ENCODE results near the gene KRTAP5-5.
"Not testable (repeated sequence)": the region's sequence is repeated elsewhere in the genome, so short reads cannot be mapped to it uniquely, and the experiment has no call there.

GRCh38 chr11:1661454-1662269, 32.1 kb downstream of the KRTAP5-5 start:
- not testable (repeated sequence) for TF ChIP-seq POLR2AphosphoS5 (IDR thresholded peaks at IDR 0.05)
- TF ChIP-seq, protein P1, sequence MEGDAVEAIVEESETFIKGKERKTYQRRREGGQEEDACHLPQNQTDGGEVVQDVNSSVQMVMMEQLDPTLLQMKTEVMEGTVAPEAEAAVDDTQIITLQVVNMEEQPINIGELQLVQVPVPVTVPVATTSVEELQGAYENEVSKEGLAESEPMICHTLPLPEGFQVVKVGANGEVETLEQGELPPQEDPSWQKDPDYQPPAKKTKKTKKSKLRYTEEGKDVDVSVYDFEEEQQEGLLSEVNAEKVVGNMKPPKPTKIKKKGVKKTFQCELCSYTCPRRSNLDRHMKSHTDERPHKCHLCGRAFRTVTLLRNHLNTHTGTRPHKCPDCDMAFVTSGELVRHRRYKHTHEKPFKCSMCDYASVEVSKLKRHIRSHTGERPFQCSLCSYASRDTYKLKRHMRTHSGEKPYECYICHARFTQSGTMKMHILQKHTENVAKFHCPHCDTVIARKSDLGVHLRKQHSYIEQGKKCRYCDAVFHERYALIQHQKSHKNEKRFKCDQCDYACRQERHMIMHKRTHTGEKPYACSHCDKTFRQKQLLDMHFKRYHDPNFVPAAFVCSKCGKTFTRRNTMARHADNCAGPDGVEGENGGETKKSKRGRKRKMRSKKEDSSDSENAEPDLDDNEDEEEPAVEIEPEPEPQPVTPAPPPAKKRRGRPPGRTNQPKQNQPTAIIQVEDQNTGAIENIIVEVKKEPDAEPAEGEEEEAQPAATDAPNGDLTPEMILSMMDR (IDR thresholded peaks at IDR 0.05 in 8 of 11, conservative IDR thresholded peaks at IDR 0.05 in 3 of 11) = not testable (repeated sequence)
